IPS-15b (cell line): ENCODE measurements around the gene POLN.
"Not testable (repeated sequence)": the region's sequence is repeated elsewhere in the genome, so short reads cannot be mapped to it uniquely, and the experiment has no call there.

Experiments
- H3K27me3 ChIP-seq: one replicate; pipeline ENCODE4 v1.6.1; 2013; ENCODE audit warnings: low read length; ENCODE audit not compliant: control insufficient read depth, insufficient read depth
- H3K36me3 ChIP-seq: one replicate; pipeline ENCODE4 v1.6.1; 2013; ENCODE audit warnings: low read length; ENCODE audit not compliant: control insufficient read depth, insufficient read depth
- H3K4me1 ChIP-seq: one replicate; pipeline ENCODE4 v1.6.1; 2013; ENCODE audit warnings: mild to moderate bottlenecking, low read length; ENCODE audit not compliant: control insufficient read depth, insufficient read depth
- H3K4me3 ChIP-seq: one replicate; pipeline ENCODE4 v1.5.1; 2013; ENCODE audit warnings: low read depth, low read length
- H3K9ac ChIP-seq: one replicate; pipeline ENCODE4 v1.6.1; 2013; ENCODE audit warnings: low read depth, mild to moderate bottlenecking, low read length
- H3K9me3 ChIP-seq: one replicate; pipeline ENCODE4 v1.6.1; 2013; ENCODE audit warnings: mild to moderate bottlenecking, low read length; ENCODE audit not compliant: control insufficient read depth, insufficient read depth

Gene POLN

GRCh38 chr4:2217726-2218125 lies 24.2 kb downstream of the POLN start:
- Histone ChIP-seq H3K4me3 (no peak overlapping the region), H3K4me1 (peaks cover 23% of the 10 kb centered on the region), H3K36me3 (no peaks in the 10 kb centered on the region), H3K9ac (no peak overlapping the region), H3K27me3 (no peaks in the 10 kb centered on the region), H3K9me3 (no peaks in the 10 kb centered on the region)

GRCh38 chr4:2212831-2213230 lies 29.1 kb downstream of the POLN start:
- peaks cover 5% of the 10 kb centered on the region for H3K4me1 ChIP-seq
- H3K36me3 ChIP-seq, result no peaks in the 10 kb centered on the region
- H3K4me3 ChIP-seq, result no peak overlapping the region
- H3K27me3 ChIP-seq, result no peaks in the 10 kb centered on the region
- no peaks in the 10 kb centered on the region for H3K9me3 ChIP-seq
- H3K9ac ChIP-seq, result no peak overlapping the region

DNA sequence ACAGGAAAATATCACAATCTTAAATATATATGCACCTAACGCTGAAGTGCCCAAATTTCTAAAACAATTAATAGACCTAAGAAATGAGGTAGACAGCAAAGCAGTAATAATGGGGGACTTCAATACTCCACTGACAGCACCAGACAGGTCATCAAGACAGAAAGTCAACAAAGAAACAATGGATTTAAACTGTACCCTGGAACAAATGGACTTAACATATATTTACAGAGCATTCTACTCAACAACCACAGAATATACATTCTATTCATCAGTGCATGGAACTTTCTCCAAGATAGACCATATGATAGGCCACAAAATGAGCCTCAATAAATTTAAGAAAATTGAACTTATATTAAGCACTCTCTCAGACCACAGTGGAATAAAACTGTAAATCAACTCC lies 39.1 kb downstream of the POLN start:
- not testable (repeated sequence) for H3K36me3 ChIP-seq, H3K4me1 ChIP-seq, H3K4me3 ChIP-seq, H3K9ac ChIP-seq, H3K27me3 ChIP-seq, H3K9me3 ChIP-seq

GRCh38 chr4:2194496-2194895 lies 47.4 kb downstream of the POLN start:
- Histone ChIP-seq H3K9ac (no peak overlapping the region), H3K4me1 (no peaks in the 10 kb centered on the region), H3K36me3 (no peaks in the 10 kb centered on the region), H3K4me3 (no peak overlapping the region), H3K27me3 (no peaks in the 10 kb centered on the region), H3K9me3 (no peaks in the 10 kb centered on the region)

DNA sequence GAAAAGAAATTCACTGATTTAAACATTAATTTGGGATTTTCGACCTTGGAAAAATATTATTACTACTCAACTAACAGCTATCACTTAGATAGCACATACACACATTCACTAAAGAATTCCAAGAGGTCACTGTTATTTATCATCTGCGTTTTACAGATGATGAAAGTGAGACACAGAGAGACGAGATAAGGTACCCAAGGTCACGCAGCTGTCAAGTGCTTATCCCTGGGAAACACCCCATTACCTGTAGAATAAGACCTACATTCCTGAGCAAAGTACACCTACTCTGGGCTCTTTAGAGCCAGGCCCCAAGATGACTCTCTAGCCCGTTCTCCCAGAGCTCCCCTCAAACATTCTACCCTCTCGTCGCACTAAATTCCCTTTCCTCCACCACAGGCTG lies 48.6 kb downstream of the POLN start:
- Histone ChIP-seq H3K4me3 (no peak overlapping the region), H3K36me3 (no peaks in the 10 kb centered on the region), H3K9ac (no peak overlapping the region), H3K4me1 (no peaks in the 10 kb centered on the region), H3K27me3 (no peaks in the 10 kb centered on the region), H3K9me3 (no peaks in the 10 kb centered on the region)

GRCh38 chr4:2186865-2187172 lies 55.1 kb downstream of the POLN start:
- H3K9ac ChIP-seq, result no peak overlapping the region
- H3K9me3 ChIP-seq, result no peaks in the 10 kb centered on the region
- H3K36me3 ChIP-seq, result no peaks in the 10 kb centered on the region
- no peaks in the 10 kb centered on the region for H3K27me3 ChIP-seq
- no peak overlapping the region for H3K4me3 ChIP-seq
- H3K4me1 ChIP-seq, result no peaks in the 10 kb centered on the region

DNA sequence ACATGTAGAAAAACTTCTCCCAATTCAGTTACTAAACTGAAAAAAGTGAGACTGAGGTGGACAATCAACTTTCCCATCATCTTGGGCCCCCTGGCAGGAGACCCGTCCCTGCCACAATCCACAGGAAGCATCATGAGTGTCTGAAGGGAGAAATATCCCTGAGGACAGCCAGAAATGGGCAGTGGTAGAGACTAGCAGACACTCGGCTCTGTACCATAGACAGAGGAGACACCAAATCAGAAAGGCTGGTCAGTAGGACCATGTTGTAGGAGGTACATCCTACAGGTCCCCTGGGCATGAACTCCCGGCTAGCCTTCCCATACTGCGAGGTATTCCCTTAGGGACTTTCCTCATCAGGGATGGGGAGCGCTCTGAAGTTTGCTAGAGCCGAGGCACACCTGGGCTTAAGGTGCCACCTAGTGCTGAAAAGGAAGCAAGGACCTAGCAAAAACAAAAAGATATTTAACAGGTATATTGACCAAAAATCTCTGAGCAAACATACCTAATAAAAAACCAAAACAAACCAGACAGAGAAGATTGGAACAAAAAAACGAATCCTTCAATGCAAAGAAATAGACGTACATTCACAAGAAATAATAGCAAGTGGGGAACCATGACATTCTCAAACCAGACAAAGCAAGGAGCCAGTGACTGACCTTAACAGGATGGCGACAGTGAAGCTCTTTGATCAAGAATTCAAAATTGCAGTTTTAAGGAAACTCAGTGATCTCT lies 55.6 kb downstream of the POLN start:
- Histone ChIP-seq H3K4me1 (no peaks in the 10 kb centered on the region), H3K27me3 (no peaks in the 10 kb centered on the region), H3K36me3 (no peaks in the 10 kb centered on the region), H3K9me3 (no peaks in the 10 kb centered on the region), H3K9ac (no peak overlapping the region), H3K4me3 (no peak overlapping the region)

DNA sequence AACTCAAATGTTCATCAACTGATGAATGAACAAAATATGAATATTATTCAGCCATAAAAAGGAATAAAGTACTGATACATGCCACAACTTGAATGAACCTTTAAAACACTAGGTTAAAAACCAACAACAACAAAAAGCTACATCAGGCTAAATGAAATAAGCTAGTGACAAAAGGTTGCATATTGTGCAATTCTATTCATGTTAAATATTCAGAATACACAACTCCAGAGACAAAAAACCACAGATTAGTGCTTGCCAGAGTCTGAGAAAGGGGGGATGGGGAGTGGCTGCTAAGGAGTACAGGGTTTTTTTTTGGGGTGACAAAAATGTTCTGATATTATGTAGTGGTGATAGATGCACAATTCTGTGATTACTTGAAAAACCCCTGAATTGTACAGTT lies 58.5 kb downstream of the POLN start:
- Histone ChIP-seq H3K4me1 (no peaks in the 10 kb centered on the region), H3K4me3 (no peak overlapping the region), H3K36me3 (no peaks in the 10 kb centered on the region), H3K9me3 (no peaks in the 10 kb centered on the region), H3K9ac (no peak overlapping the region), H3K27me3 (no peaks in the 10 kb centered on the region)

GRCh38 chr4:2182994-2183393 lies 58.9 kb downstream of the POLN start:
- Histone ChIP-seq H3K9me3 (no peaks in the 10 kb centered on the region), H3K9ac (no peak overlapping the region), H3K36me3 (no peaks in the 10 kb centered on the region), H3K4me3 (no peak overlapping the region), H3K27me3 (no peaks in the 10 kb centered on the region), H3K4me1 (no peaks in the 10 kb centered on the region)

DNA sequence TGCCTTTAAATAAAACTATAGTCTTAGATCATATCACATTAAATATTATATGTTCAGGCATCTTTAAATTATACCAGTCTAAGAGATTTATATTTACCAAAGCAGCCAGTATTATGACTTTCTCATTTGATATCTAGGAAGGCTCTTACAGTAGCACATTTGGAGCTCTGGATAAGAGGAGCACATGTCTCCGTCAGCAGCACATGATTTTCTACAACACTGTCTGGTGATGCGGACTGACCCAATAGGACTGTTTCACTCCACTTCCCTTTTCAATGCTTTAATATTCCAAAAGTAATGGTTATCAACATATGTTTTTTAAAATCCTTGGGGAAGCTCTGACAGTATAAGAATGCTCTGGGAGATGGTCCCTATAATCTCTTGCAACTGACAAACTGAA lies 61.5 kb downstream of the POLN start:
- Histone ChIP-seq H3K4me3 (no peak overlapping the region), H3K9me3 (no peaks in the 10 kb centered on the region), H3K36me3 (no peaks in the 10 kb centered on the region), H3K4me1 (no peaks in the 10 kb centered on the region), H3K27me3 (no peaks in the 10 kb centered on the region), H3K9ac (no peak overlapping the region)

GRCh38 chr4:2179717-2180116 lies 62.2 kb downstream of the POLN start:
- no peak overlapping the region for H3K4me3 ChIP-seq
- H3K36me3 ChIP-seq, result no peaks in the 10 kb centered on the region
- H3K27me3 ChIP-seq, result no peaks in the 10 kb centered on the region

DNA sequence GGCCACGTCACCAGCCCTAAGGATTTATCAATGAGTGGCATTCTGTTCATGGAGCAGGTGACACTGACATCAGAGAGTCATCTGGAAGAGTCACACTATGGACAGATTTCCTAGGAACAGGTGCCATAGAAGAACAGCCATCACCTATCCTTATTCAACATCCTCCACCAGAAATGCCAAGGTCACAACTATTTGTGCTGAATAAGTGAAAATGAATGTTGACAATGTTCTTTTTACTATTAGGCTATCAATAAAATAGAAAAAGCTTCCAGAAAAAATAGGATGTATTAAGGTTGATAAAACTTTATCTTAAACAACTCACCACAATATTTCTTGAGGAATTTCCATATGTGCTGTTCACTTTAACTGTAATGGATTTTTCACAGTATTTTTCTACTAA lies 62.9 kb downstream of the POLN start:
- Histone ChIP-seq H3K36me3 (no peaks in the 10 kb centered on the region), H3K4me1 (no peaks in the 10 kb centered on the region), H3K9ac (no peak overlapping the region), H3K27me3 (no peaks in the 10 kb centered on the region), H3K4me3 (no peak overlapping the region), H3K9me3 (no peaks in the 10 kb centered on the region)

More at GRCh38 chr4:2179717-2180116, 62.2 kb downstream of the POLN start:
- Histone ChIP-seq H3K9ac (no peak overlapping the region), H3K9me3 (no peaks in the 10 kb centered on the region), H3K4me1 (no peaks in the 10 kb centered on the region)
